ENCODE results near the gene ATP1A3.

ATP1A3 gene

GRCh38 chr19:41933693-41934426 is 60.2 kb downstream of the ATP1A3 start:
- Histone ChIP-seq H3K79me2 (ENCODE audit: low read length) (no peaks in the 10 kb centered on the region), H3K4me3 (ENCODE audit: low read length) (no peak overlapping the region), H2AFZ (ENCODE audit: low read length) (no peak overlapping the region), H3F3A (ENCODE audit: insufficient read depth, low read length) (no peaks in the 10 kb centered on the region), H3K4me2 (ENCODE audit: low read depth, low read length) (no peak overlapping the region), H4K20me1 (ENCODE audit: insufficient read depth, low read length) (no peaks in the 10 kb centered on the region), H3K4me1 (ENCODE audit: low read length) (peaks cover 5% of the 10 kb centered on the region; the same call in 1 of the 2 replicates), H3K9ac (ENCODE audit: low read length) (no peak overlapping the region), H3K27ac (ENCODE audit: low read length) (no peak overlapping the region), H3K36me3 (replicated peaks; ENCODE audit: insufficient read depth, low read length) (no peaks in the 10 kb centered on the region), H3K9me3 (replicated peaks; ENCODE audit: insufficient read depth, low read length) (no peaks in the 10 kb centered on the region), H3K27me3 (replicated peaks; ENCODE audit: insufficient read depth, low read length) (peaks cover 69% of the 10 kb centered on the region), H3K9me2 (replicated peaks; ENCODE audit: insufficient read depth, low read length) (no peaks in the 10 kb centered on the region)
- no peak for DNase-seq
- TF ChIP-seq, protein P1, sequence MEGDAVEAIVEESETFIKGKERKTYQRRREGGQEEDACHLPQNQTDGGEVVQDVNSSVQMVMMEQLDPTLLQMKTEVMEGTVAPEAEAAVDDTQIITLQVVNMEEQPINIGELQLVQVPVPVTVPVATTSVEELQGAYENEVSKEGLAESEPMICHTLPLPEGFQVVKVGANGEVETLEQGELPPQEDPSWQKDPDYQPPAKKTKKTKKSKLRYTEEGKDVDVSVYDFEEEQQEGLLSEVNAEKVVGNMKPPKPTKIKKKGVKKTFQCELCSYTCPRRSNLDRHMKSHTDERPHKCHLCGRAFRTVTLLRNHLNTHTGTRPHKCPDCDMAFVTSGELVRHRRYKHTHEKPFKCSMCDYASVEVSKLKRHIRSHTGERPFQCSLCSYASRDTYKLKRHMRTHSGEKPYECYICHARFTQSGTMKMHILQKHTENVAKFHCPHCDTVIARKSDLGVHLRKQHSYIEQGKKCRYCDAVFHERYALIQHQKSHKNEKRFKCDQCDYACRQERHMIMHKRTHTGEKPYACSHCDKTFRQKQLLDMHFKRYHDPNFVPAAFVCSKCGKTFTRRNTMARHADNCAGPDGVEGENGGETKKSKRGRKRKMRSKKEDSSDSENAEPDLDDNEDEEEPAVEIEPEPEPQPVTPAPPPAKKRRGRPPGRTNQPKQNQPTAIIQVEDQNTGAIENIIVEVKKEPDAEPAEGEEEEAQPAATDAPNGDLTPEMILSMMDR (IDR thresholded peaks at IDR 0.05; ENCODE audit: low read length), result no peak
- no peak for TF ChIP-seq EZH2 (optimal IDR thresholded peaks at IDR 0.05; ENCODE audit: low read depth, low read length)
- TF ChIP-seq EZH2phosphoT487 (IDR thresholded peaks at IDR 0.05; ENCODE audit: low read length), result no peak

DNA sequence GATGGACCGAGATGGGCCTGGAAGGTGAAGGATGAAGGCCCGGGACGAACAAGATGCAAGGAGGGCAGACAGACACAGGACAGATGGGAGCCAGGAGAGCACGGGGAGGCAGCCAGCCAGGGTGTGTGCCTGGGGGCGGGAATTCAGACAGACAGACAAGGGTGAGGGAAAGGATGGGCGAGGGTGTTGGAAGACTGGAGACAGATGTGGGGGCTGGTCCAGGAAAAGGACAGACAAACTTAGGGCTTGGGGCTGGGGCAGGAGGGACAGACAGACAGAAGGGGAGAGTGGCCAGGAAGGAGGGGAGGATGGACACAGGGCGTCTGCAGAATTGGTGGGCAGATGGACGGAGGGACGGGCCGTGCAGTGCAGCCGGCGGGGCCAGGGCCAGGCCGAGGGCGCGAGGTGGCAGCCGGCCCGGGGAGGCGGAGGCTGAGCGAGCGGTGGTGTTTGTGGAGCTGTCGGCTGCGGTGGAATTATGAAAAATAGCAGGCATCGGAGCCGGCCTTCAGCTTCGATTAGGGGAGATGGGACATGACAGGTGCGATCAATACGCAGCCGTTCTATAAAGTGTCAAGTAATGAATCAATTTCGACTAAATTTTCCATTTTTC is 61.2 kb downstream of the ATP1A3 start:
- TF ChIP-seq, protein P1 (IDR thresholded peaks at IDR 0.05; ENCODE audit: low read length), result no peak
- TF ChIP-seq EZH2 (optimal IDR thresholded peaks at IDR 0.05; ENCODE audit: low read depth, low read length), result no peak
- no peak for TF ChIP-seq EZH2phosphoT487 (IDR thresholded peaks at IDR 0.05; ENCODE audit: low read length)
- H3K4me1 ChIP-seq (ENCODE audit: low read length), result peaks cover 7% of the 10 kb centered on the region; the same call in 1 of the 2 replicates
- no peak for DNase-seq

DNA sequence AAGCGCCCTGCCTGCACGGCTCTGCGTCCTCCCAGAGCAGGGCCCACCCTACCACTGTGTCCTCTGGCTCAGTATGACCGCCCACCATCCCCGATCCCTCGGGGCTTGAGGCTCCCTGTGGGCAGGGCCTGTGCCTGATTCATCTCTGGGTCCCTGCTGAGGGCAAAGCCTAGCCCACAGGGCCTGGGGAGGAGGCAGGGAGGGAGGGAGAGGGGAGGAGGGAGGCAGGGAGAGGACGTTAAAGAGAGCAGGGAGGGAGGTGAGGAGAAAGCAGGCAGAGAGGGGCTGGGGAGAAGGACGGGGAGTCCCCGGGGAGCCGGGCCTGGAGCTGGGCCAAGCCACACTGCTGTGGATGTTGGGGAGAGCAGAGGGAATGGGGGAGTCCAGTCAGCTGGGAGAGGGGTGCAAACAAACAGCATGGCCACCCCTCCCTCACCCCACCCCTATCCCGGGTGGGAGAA is 61.7 kb downstream of the ATP1A3 start:
- H4K20me1 ChIP-seq (ENCODE audit: insufficient read depth, low read length), result no peaks in the 10 kb centered on the region
- H3K4me3 ChIP-seq (ENCODE audit: low read length), result no peak overlapping the region
- no peaks in the 10 kb centered on the region for H3K79me2 ChIP-seq (ENCODE audit: low read length)
- no peak for DNase-seq
- no peaks in the 10 kb centered on the region for H3K36me3 ChIP-seq (replicated peaks; ENCODE audit: insufficient read depth, low read length)
- TF ChIP-seq, protein P1 (IDR thresholded peaks at IDR 0.05; ENCODE audit: low read length), result no peak
- no peak for TF ChIP-seq EZH2 (optimal IDR thresholded peaks at IDR 0.05; ENCODE audit: low read depth, low read length)
- TF ChIP-seq EZH2phosphoT487 (IDR thresholded peaks at IDR 0.05; ENCODE audit: low read length), result no peak
- no peak overlapping the region for H3K27ac ChIP-seq (ENCODE audit: low read length)
- no peak overlapping the region for H2AFZ ChIP-seq (ENCODE audit: low read length)
- H3K9me2 ChIP-seq (replicated peaks; ENCODE audit: insufficient read depth, low read length), result no peaks in the 10 kb centered on the region
- H3K9me3 ChIP-seq (replicated peaks; ENCODE audit: insufficient read depth, low read length), result no peaks in the 10 kb centered on the region
- H3K9ac ChIP-seq (ENCODE audit: low read length), result no peak overlapping the region
- no peak overlapping the region for H3K4me2 ChIP-seq (ENCODE audit: low read depth, low read length)
- peaks cover 84% of the 10 kb centered on the region for H3K27me3 ChIP-seq (replicated peaks; ENCODE audit: insufficient read depth, low read length)
- no peaks in the 10 kb centered on the region for H3F3A ChIP-seq (ENCODE audit: insufficient read depth, low read length)
- H3K4me1 ChIP-seq (ENCODE audit: low read length), result peaks cover 7% of the 10 kb centered on the region; the same call in 1 of the 2 replicates

More for the DNA sequence above, 61.2 kb downstream of the ATP1A3 start:
- Histone ChIP-seq H3F3A (ENCODE audit: insufficient read depth, low read length) (no peaks in the 10 kb centered on the region), H3K36me3 (replicated peaks; ENCODE audit: insufficient read depth, low read length) (no peaks in the 10 kb centered on the region), H3K9me2 (replicated peaks; ENCODE audit: insufficient read depth, low read length) (no peaks in the 10 kb centered on the region), H3K9ac (ENCODE audit: low read length) (no peak overlapping the region), H2AFZ (ENCODE audit: low read length) (no peak overlapping the region), H3K79me2 (ENCODE audit: low read length) (no peaks in the 10 kb centered on the region), H4K20me1 (ENCODE audit: insufficient read depth, low read length) (no peaks in the 10 kb centered on the region), H3K4me2 (ENCODE audit: low read depth, low read length) (no peak overlapping the region), H3K27me3 (replicated peaks; ENCODE audit: insufficient read depth, low read length) (peaks cover 79% of the 10 kb centered on the region), H3K27ac (ENCODE audit: low read length) (no peak overlapping the region), H3K4me3 (ENCODE audit: low read length) (no peak overlapping the region), H3K9me3 (replicated peaks; ENCODE audit: insufficient read depth, low read length) (no peaks in the 10 kb centered on the region)
